Neural cell (in vitro differentiated cells): ENCODE results near the gene ESPNL. TPM values are rescaled to one million over a fixed set of nuclear protein-coding genes. Genes with fewer than 3 reads are reported as not detected.

Experiments
- H2AFZ ChIP-seq: fragments of 200-600, 300-800 bp; sonication (generic), shearing (Covaris generic); 2 replicates; pipeline ENCODE4 v1.6.0; 2014; ENCODE audit warnings: low read depth, mild to moderate bottlenecking, antibody characterized with exemption, low read length, moderate library complexity
- H3F3A ChIP-seq: fragments of 200-600 bp; shearing (Covaris generic); 2 replicates; pipeline ENCODE4 v1.6.1; 2016; ENCODE audit warnings: mild to moderate bottlenecking, moderate library complexity, mixed read lengths, antibody characterized with exemption, low read length; ENCODE audit not compliant: insufficient read depth, poor library complexity, severe bottlenecking
- H3K27ac ChIP-seq: fragments of 200-600, 300-800 bp; sonication (generic), shearing (Covaris generic); 2 replicates; pipeline ENCODE4 v1.5.1; 2014; ENCODE audit warnings: mild to moderate bottlenecking, low read length, moderate library complexity
- H3K27me3 ChIP-seq: fragments of 300-800, 200-600 bp; sonication (generic), shearing (Covaris generic); 2 replicates; pipeline ENCODE4 v1.6.0; 2014; ENCODE audit warnings: mild to moderate bottlenecking, low read depth, low read length, moderate library complexity; ENCODE audit not compliant: insufficient read depth
- H3K36me3 ChIP-seq: fragments of 300-800, 200-600 bp; sonication (generic), shearing (Covaris generic); 2 replicates; pipeline ENCODE4 v1.5.1; 2014; ENCODE audit warnings: mild to moderate bottlenecking, antibody characterized with exemption, low read length, moderate library complexity; ENCODE audit not compliant: insufficient read depth
- H3K4me2 ChIP-seq: fragments of 300-800, 200-600 bp; sonication (generic), shearing (Covaris generic); 2 replicates; pipeline ENCODE4 v1.6.0; 2014; ENCODE audit warnings: mild to moderate bottlenecking, low read length
- H3K4me3 ChIP-seq: fragments of 300-800, 200-600 bp; sonication (generic), shearing (Covaris generic); 2 replicates; pipeline ENCODE4 v1.5.1; 2014; ENCODE audit warnings: mild to moderate bottlenecking, low read length, moderate library complexity
- H3K79me2 ChIP-seq: fragments of 200-600 bp; shearing (Covaris generic); replicated peaks from 2 replicates; pipeline ENCODE4 v1.6.0; 2014; ENCODE audit warnings: mild to moderate bottlenecking, low read length, moderate library complexity; ENCODE audit not compliant: insufficient read depth
- H3K9ac ChIP-seq: fragments of 300-800, 200-600 bp; sonication (generic), shearing (Covaris generic); 2 replicates; pipeline ENCODE4 v1.6.1; 2016; ENCODE audit warnings: mild to moderate bottlenecking, low read length, mixed read lengths
- H3K9me2 ChIP-seq: fragments of 200-600 bp; shearing (Covaris generic); 2 replicates; pipeline ENCODE4 v1.6.1; 2016; ENCODE audit warnings: mild to moderate bottlenecking, low read length, mixed read lengths; ENCODE audit not compliant: insufficient read depth
- H3K9me3 ChIP-seq: fragments of 200-600, 300-800 bp; sonication (generic), shearing (Covaris generic); 2 replicates; pipeline ENCODE4 v1.6.1; 2016; ENCODE audit warnings: mild to moderate bottlenecking, mixed run types, low read length, moderate library complexity, mixed read lengths
- H4K20me1 ChIP-seq: fragments of 200-600 bp; shearing (Covaris generic); 2 replicates; pipeline ENCODE4 v1.6.1; 2016; ENCODE audit warnings: mild to moderate bottlenecking, mixed run types; ENCODE audit not compliant: insufficient read depth
- EP300 ChIP-seq: fragments of 450-650 bp; conservative IDR thresholded peaks from 2 replicates; pipeline ENCODE4 v1.6.1; 2014; ENCODE audit warnings: antibody characterized with exemption, mild to moderate bottlenecking, moderate library complexity; ENCODE audit not compliant: poor library complexity, severe bottlenecking
- EZH2 ChIP-seq: fragments of 200-600, 300-800 bp; shearing (Covaris generic), sonication (generic); IDR thresholded peaks from 2 replicates; pipeline ENCODE4 v1.6.1; 2014; ENCODE audit warnings: antibody characterized with exemption, low read length, borderline replicate concordance, mild to moderate bottlenecking; ENCODE audit not compliant: insufficient read depth, poor library complexity, severe bottlenecking
- MXI1 ChIP-seq: fragments of 450-650 bp; conservative IDR thresholded peaks from 2 replicates; pipeline ENCODE4 v1.6.1; 2014; ENCODE audit warnings: antibody characterized with exemption, mild to moderate bottlenecking; ENCODE audit not compliant: poor library complexity, severe bottlenecking
- POLR2AphosphoS5 ChIP-seq: IDR thresholded peaks from 2 replicates; pipeline ENCODE4 v1.6.1; 2012
- RAD21 ChIP-seq: fragments of 450-650 bp; conservative IDR thresholded peaks from 2 replicates; pipeline ENCODE4 v1.6.1; 2014; ENCODE audit warnings: antibody characterized with exemption, mild to moderate bottlenecking, moderate library complexity
- SMC3 ChIP-seq: fragments of 450-650 bp; conservative IDR thresholded peaks from 2 replicates; pipeline ENCODE4 v1.6.1; 2014; ENCODE audit warnings: antibody characterized with exemption, mild to moderate bottlenecking, moderate library complexity; ENCODE audit not compliant: poor library complexity
- TAF1 ChIP-seq: IDR thresholded peaks from 2 replicates; pipeline ENCODE4 v1.6.1; 2012; ENCODE audit warnings: low read depth
- polyA plus RNA-seq: library from polyadenylated mRNA; depleted of rRNA; stranded (reverse); fragments of >200 nt; gene quantifications from 2 replicates; pipeline ENCODE4 v1.2.3, GENCODE V29; 2014
- TF ChIP-seq, protein P1 (sequence below): IDR thresholded peaks from 2 replicates; pipeline ENCODE4 v1.6.1; 2012; ENCODE audit warnings: borderline replicate concordance
- TF ChIP-seq, protein P2 (sequence below): fragments of 450-650 bp; IDR thresholded peaks from 2 replicates; pipeline ENCODE4 v1.5.1; 2014; ENCODE audit warnings: antibody characterized with exemption, mild to moderate bottlenecking, moderate library complexity; ENCODE audit not compliant: poor library complexity, severe bottlenecking

Gene ESPNL
- polyA plus RNA-seq, 1 donor from 2014 or later = 0.69 TPM

DNA sequence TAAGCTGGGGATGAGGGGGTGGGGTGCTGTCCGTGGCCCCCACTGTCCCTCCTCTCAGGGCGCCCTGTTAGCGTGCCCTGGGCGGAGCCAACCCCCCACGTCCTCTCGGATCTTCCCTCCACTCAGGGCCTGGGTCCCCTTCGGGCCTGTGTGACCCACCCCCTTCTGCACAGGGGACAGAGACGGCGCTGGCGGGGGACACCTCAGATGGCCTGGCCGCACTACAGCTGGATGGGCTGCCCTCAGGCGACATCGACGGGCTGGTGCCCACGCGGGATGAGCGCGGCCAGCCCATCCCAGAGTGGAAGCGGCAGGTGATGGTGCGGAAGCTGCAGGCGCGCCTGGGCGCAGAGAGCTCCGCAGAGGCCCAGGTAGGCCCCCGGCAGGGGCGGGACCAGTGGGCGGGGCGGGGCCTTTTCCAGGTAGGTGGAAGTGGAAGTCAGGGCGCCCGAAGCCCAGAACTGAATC lies 28.4 kb downstream of the ESPNL start:
- Histone ChIP-seq H3K9ac (no peak overlapping the region), H3K4me2 (no peak overlapping the region), H3K79me2 (no peaks in the 10 kb centered on the region), H3K4me3 (no peak overlapping the region), H3K27ac (no peak overlapping the region), H3K9me3 (no peaks in the 10 kb centered on the region), H4K20me1 (no peaks in the 10 kb centered on the region), H3F3A (no peaks in the 10 kb centered on the region), H3K36me3 (no peaks in the 10 kb centered on the region), H3K27me3 (no peaks in the 10 kb centered on the region), H2AFZ (no peak overlapping the region), H3K9me2 (no peaks in the 10 kb centered on the region)
- TF ChIP-seq SMC3 = no peak
- TF ChIP-seq POLR2AphosphoS5 = no peak
- TF ChIP-seq, protein P1, sequence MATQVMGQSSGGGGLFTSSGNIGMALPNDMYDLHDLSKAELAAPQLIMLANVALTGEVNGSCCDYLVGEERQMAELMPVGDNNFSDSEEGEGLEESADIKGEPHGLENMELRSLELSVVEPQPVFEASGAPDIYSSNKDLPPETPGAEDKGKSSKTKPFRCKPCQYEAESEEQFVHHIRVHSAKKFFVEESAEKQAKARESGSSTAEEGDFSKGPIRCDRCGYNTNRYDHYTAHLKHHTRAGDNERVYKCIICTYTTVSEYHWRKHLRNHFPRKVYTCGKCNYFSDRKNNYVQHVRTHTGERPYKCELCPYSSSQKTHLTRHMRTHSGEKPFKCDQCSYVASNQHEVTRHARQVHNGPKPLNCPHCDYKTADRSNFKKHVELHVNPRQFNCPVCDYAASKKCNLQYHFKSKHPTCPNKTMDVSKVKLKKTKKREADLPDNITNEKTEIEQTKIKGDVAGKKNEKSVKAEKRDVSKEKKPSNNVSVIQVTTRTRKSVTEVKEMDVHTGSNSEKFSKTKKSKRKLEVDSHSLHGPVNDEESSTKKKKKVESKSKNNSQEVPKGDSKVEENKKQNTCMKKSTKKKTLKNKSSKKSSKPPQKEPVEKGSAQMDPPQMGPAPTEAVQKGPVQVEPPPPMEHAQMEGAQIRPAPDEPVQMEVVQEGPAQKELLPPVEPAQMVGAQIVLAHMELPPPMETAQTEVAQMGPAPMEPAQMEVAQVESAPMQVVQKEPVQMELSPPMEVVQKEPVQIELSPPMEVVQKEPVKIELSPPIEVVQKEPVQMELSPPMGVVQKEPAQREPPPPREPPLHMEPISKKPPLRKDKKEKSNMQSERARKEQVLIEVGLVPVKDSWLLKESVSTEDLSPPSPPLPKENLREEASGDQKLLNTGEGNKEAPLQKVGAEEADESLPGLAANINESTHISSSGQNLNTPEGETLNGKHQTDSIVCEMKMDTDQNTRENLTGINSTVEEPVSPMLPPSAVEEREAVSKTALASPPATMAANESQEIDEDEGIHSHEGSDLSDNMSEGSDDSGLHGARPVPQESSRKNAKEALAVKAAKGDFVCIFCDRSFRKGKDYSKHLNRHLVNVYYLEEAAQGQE = no peak
- no peak for TF ChIP-seq TAF1
- no peak for TF ChIP-seq RAD21
- TF ChIP-seq, protein P2, sequence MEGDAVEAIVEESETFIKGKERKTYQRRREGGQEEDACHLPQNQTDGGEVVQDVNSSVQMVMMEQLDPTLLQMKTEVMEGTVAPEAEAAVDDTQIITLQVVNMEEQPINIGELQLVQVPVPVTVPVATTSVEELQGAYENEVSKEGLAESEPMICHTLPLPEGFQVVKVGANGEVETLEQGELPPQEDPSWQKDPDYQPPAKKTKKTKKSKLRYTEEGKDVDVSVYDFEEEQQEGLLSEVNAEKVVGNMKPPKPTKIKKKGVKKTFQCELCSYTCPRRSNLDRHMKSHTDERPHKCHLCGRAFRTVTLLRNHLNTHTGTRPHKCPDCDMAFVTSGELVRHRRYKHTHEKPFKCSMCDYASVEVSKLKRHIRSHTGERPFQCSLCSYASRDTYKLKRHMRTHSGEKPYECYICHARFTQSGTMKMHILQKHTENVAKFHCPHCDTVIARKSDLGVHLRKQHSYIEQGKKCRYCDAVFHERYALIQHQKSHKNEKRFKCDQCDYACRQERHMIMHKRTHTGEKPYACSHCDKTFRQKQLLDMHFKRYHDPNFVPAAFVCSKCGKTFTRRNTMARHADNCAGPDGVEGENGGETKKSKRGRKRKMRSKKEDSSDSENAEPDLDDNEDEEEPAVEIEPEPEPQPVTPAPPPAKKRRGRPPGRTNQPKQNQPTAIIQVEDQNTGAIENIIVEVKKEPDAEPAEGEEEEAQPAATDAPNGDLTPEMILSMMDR = no peak
- TF ChIP-seq EZH2 = no peak
- TF ChIP-seq MXI1 = no peak
- no peak for TF ChIP-seq EP300

DNA sequence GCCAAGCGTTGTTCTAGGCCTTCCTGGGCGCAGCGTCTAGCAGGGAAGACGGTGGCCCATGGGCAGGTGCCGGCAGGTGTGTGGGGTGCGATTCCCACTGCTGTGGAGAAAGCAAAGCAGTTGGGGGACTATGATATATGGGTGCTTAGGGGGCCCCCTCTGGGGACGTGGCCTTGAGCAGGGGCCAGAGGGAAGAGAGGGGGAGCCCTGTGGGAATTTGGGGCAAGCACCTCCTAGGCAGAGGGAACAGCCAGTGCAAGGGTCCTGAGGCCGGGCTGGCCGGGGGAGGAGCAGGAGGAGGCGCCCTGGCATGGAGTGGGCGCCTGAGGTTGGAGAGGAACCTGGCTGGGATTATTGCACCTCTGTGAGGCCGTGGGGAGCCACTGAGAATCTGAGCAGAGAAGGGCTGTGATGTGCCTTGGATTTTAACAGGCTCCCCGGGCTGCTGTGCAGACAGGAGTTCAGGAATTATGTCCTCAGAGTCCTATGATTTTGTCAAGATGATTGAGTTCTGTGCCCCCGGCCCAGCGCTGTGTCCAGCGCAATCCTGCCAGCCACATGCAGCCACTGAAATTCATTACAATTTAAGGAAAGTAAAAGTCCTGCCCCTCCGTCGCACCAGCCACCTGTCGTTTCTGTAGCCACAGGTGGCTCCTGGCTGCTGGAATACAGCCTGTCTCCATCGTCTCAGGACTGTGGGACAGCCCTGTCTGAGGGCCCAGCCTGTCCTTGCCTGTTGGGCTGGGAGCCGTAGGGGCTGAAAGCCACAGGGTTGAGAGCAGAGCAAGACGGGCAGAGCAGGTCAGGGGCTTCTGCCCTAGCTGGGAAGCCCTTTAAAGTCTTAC lies 29.2 kb downstream of the ESPNL start:
- Histone ChIP-seq H3F3A (no peaks in the 10 kb centered on the region), H3K27me3 (no peaks in the 10 kb centered on the region), H3K27ac (no peak overlapping the region), H2AFZ (no peak overlapping the region), H3K79me2 (no peaks in the 10 kb centered on the region), H3K4me2 (no peak overlapping the region), H3K36me3 (no peaks in the 10 kb centered on the region), H3K9ac (no peak overlapping the region), H3K9me2 (no peaks in the 10 kb centered on the region), H3K9me3 (no peaks in the 10 kb centered on the region), H4K20me1 (no peaks in the 10 kb centered on the region), H3K4me3 (no peak overlapping the region)
- TF ChIP-seq SMC3 (no peak), MXI1 (no peak), RAD21 (no peak), TAF1 (no peak), POLR2AphosphoS5 (no peak), EZH2 (no peak), EP300 (no peak)
- TF ChIP-seq, protein P2 = no peak
- TF ChIP-seq, protein P1 = no peak
